ENCODE results near the gene SREK1. TPM values are rescaled to one million over a fixed set of nuclear protein-coding genes. Genes with fewer than 3 reads are reported as not detected.

Gene SREK1
- total RNA-seq, 4 donors from 2014 or later = 63.0 to 118 (median 102) TPM

Other genes with a start within 250 kb of the SREK1 start
- gene ERBIN, start 217.7 kb upstream of the SREK1 start, total RNA-seq = 10 to 100 TPM; 59.6 to 81.1 (median 66.5) TPM

Data from tibial nerve (tissue), 4 donors.